CD4-positive, alpha-beta T cell treated with Interleukin-4 for 4 hours (primary cell): ENCODE measurements around the gene OR5D18.
"Not testable (repeated sequence)": the region's sequence is repeated elsewhere in the genome, so short reads cannot be mapped to it uniquely, and the experiment has no call there.

Experiments used
- DNase-seq: peaks from one replicate; pipeline ENCODE4 v3.0.0-alpha.2; 2020

OR5D18 gene

DNA sequence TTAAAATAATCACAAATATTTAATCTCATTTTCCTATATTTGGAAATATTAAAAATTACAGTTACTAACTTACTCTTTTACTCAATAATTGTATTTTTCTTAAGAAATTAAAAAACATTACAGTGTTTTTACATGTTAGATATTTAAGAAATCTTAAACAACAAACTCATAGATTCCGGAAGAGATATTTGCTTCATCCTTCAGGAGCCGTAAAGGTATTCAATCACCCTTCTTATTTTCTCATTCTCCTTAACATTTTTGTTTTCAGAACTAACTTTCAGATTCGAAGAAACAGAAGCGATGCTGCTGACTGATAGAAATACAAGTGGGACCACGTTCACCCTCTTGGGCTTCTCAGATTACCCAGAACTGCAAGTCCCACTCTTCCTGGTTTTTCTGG is at the start of gene OR5D18:
Gene OR5D18, plus strand, starts transcription at position 301 of the 400 bp plus-strand sequence. Its CDS starts 0 bp downstream, at position 301.
- no peak for DNase-seq

GRCh38 chr11:55773138-55773537 is 46.3 kb upstream of the OR5D18 start, which contains the start of gene OR5D13:
Gene OR5D13, plus strand, starts transcription at chr11:55773438. Its CDS starts 0 bp downstream, at chr11:55773438.
- no peak for DNase-seq

DNA sequence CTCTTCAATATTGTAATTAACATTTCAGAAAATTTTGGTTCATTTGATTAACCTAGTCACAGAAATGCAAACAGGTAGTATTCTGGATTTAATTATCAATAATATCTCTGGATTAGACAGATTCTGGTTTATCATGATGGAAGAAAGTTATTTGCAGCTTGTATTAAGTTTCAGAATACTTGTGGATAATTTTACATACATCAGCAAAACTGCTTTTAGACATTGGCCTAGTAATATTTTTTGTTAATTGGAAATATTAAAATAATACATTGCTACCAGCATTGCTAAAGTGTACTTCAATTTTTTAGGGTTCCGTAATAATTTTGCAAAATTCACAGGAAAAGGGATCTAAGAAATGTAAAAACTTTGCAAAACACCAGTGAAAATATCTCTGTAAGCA is 27.8 kb upstream of the OR5D18 start:
- no peak for DNase-seq

DNA sequence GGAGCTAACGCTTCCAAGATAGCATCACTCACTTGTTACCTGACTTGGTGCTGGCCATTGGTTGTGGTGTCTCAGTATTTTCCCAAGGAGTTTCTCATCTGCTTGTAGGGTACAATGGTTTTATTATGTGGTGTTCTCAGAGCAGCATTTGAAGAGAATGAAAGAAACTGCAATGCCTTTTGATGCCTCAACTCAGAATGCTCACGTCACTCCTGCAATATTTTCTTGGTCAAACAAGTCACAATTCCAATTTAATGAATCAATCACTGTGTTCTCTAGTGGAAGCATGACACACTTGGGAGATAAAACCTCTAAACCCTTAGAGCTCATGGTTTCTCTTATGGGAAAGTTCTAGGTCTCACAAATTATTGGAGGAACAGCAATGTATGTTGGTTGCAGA is 26.1 kb upstream of the OR5D18 start:
- no peak for DNase-seq

DNA sequence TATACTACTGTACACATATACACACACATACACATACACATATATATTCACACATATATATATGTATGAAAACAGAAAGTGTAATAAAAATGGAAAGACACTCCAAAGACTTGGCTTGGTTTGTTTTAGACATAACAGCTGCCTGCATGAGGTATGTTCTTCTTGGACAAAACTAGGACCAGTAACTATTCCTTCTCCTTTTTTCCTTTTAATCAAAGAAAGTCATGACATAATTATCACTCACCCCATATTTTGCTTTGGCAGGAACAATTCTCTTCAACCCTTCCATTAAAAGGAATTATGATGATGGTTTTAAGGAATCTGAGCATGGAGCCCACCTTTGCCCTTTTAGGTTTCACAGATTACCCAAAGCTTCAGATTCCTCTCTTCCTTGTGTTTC is 24.2 kb upstream of the OR5D18 start, which contains the start of gene OR5D14:
Gene OR5D14, plus strand, starts transcription at position 301 of the 400 bp plus-strand sequence. Its CDS starts 0 bp downstream, at position 301.
- no peak for DNase-seq

GRCh38 chr11:55806248-55806647 is 13.2 kb upstream of the OR5D18 start:
- no peak for DNase-seq

- DNase-seq = no peak
Observed at GRCh38 chr11:55811067-55811466, 8.4 kb upstream of the OR5D18 start, which contains the start of gene OR5L1. Gene OR5L1, plus strand, starts transcription at chr11:55811367. Its CDS starts 100 bp downstream, at chr11:55811467.

GRCh38 chr11:55826919-55827318 is 7.5 kb downstream of the OR5D18 start, which contains the start of gene OR5L2:
Gene OR5L2, plus strand, starts transcription at chr11:55827219. Its CDS starts 0 bp downstream, at chr11:55827219.
- no peak for DNase-seq

GRCh38 chr11:55838452-55838851 is 19.0 kb downstream of the OR5D18 start, which contains the start of gene OR5D16:
Gene OR5D16, plus strand, starts transcription at chr11:55838752. Its CDS starts 0 bp downstream, at chr11:55838752.
- DNase-seq = no peak

GRCh38 chr11:55847453-55847852 is 28.0 kb downstream of the OR5D18 start:
- no peak for DNase-seq

DNA sequence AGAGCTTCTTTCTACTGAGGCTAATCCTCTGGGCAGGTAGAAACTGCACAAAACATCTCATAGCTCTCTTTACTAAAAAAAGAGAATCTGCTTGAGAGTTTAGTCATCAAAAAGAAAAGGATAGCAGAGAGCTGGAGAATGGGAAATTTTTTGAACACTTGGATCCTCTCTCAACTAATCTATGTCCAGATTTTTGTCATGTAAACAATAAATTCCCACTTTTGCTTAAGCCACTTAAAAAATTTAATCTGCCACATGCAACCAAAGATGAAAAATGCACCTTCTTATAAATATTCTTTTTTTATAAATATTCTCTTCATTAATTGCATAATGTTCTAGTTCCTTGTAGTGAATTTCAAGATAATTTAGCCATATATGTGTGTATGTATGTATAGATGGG is 29.6 kb downstream of the OR5D18 start:
- DNase-seq = no peak

DNA sequence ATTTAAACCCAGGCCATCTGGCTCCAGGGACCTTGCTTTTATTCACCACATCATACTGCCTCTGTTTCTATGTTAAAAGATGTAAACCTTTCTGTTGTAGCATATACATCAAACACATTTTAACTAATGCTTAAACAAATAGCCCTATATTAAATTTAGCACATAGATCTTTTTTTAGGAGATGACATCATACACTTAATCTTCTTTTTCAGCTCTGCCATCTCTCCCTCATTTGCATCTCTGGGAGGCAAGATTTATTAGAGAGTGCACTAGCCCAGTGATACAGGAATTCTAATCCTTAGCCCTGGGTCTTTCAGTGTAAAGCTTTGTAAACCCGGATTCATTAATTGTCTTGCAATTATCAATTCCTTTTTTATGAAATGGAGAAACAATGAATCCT is 32.7 kb downstream of the OR5D18 start:
- DNase-seq = no peak

DNA sequence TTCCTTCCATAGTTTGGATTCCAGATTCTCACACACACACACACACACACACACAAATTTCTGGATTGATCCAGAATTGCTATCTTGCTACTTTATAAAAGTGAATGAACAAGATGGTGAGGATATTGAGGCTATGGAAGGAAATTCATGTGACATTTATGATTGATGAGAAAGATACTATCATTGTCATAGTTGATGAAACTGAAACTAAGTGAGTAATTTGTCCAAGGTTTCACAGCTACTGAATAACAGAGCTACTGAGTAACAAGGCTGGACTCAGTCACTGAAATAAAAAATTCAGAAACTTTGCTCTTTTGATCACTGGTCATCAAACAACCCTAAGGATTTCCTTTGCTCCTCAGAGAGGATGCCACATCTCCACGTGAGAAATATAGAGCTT is 35.3 kb downstream of the OR5D18 start:
- DNase-seq = no peak

GRCh38 chr11:55867354-55867753 is 47.9 kb downstream of the OR5D18 start:
- not testable (repeated sequence) for DNase-seq
